CD14-positive monocyte (primary cell): ENCODE measurements around the gene C13orf46. TPM values are rescaled to one million over a fixed set of nuclear protein-coding genes. Genes with fewer than 3 reads are reported as not detected.

Source experiments
- DNase-seq, 3 donors: peaks; one replicate each; pipeline ENCODE4 v3.0.0-alpha.2; 2011 to 2022
- H2AFZ ChIP-seq: 2 replicates; pipeline ENCODE4 v1.6.0; 2012; ENCODE audit warnings: mild to moderate bottlenecking, low read depth, low read length, inconsistent platforms; ENCODE audit not compliant: insufficient read depth, poor library complexity, severe bottlenecking
- H3K27ac ChIP-seq, 2 donors: 1 replicate in 1 of 2; 2 replicates in 1 of 2; pipeline ENCODE4 v1.5.1; 2012 to 2013; ENCODE audit warnings: low read length in 2 of 2, control low read depth in 1 of 2, inconsistent platforms in 1 of 2, low read depth in 1 of 2, mild to moderate bottlenecking in 1 of 2
- H3K27me3 ChIP-seq, 2 donors: one replicate each; pipeline versions ENCODE4 v1.6.0 to v1.6.1; 2011 to 2013; ENCODE audit warnings: low read length in 2 of 2; ENCODE audit not compliant: control insufficient read depth in 2 of 2, insufficient read depth in 2 of 2
- H3K36me3 ChIP-seq, 2 donors: replicated peaks in 1 of 2; 1 replicate in 1 of 2; 2 replicates in 1 of 2; pipeline versions ENCODE4 v1.5.1 to v1.6.1; 2012 to 2013; ENCODE audit warnings: low read length in 2 of 2, control low read depth in 1 of 2, inconsistent platforms in 1 of 2, mild to moderate bottlenecking in 1 of 2; ENCODE audit not compliant: insufficient read depth in 2 of 2, control insufficient read depth in 1 of 2
- H3K4me1 ChIP-seq, 2 donors: 1 replicate in 1 of 2; 2 replicates in 1 of 2; pipeline versions ENCODE4 v1.5.1 to v1.6.1; 2012 to 2013; ENCODE audit warnings: low read length in 2 of 2, control low read depth in 1 of 2, inconsistent platforms in 1 of 2, mild to moderate bottlenecking in 1 of 2, moderate library complexity in 1 of 2; ENCODE audit not compliant: insufficient read depth in 2 of 2, control insufficient read depth in 1 of 2
- H3K4me2 ChIP-seq: replicated peaks from 2 replicates; pipeline ENCODE3; 2012; ENCODE audit warnings: low read length, moderate library complexity, mild to moderate bottlenecking; ENCODE audit not compliant: poor library complexity, severe bottlenecking; ENCODE audit errors: extremely low read depth
- H3K4me3 ChIP-seq, 3 experiments: fragments of 200-600 bp in 1 of 3; sonication (generic) in 1 of 3; replicated peaks in 1 of 3; 1 replicate in 2 of 3; 2 replicates in 1 of 3; pipeline ENCODE4 v1.5.1; 2011 to 2013; ENCODE audit warnings: low read length in 3 of 3, mild to moderate bottlenecking in 3 of 3, control low read depth in 2 of 3, low read depth in 2 of 3, inconsistent platforms in 1 of 3, moderate library complexity in 1 of 3
- H3K79me2 ChIP-seq: 2 replicates; pipeline ENCODE4 v1.6.0; 2012; ENCODE audit warnings: mild to moderate bottlenecking, control low read depth, inconsistent platforms, low read length, moderate library complexity; ENCODE audit not compliant: insufficient read depth
- H3K9ac ChIP-seq: 2 replicates; pipeline ENCODE4 v1.6.0; 2017; ENCODE audit warnings: low read length, mild to moderate bottlenecking; ENCODE audit not compliant: insufficient read depth, poor library complexity, severe bottlenecking
- H3K9me3 ChIP-seq, 2 donors: replicated peaks in 1 of 2; 1 replicate in 1 of 2; 2 replicates in 1 of 2; pipeline versions ENCODE4 v1.5.1 to v1.6.1; 2012 to 2013; ENCODE audit warnings: low read length in 2 of 2, control low read depth in 1 of 2; ENCODE audit not compliant: control insufficient read depth in 1 of 2, insufficient read depth in 1 of 2
- H4K20me1 ChIP-seq: 2 replicates; pipeline ENCODE4 v1.6.0; 2012; ENCODE audit warnings: mild to moderate bottlenecking, low read length, control low read depth, moderate library complexity; ENCODE audit not compliant: insufficient read depth
- H3K27ac Mint-ChIP-seq, 7 donors: one replicate each; pipeline ENCODE4 v1.8.0; 2020; ENCODE audit warnings: mild to moderate bottlenecking in 7 of 7, mixed read lengths in 7 of 7, moderate library complexity in 6 of 7, inconsistent platforms in 2 of 7
- H3K27me3 Mint-ChIP-seq, 3 donors: one replicate each; pipeline ENCODE4 v1.8.0; 2021 to 2022; ENCODE audit warnings: low read depth in 3 of 3, mild to moderate bottlenecking in 3 of 3, mixed read lengths in 3 of 3, moderate library complexity in 3 of 3, inconsistent platforms in 1 of 3
- H3K36me3 Mint-ChIP-seq, 2 donors: one replicate each; pipeline ENCODE4 v1.8.0; 2020; ENCODE audit warnings: mixed read lengths in 2 of 2, inconsistent platforms in 1 of 2, mild to moderate bottlenecking in 1 of 2
- H3K4me1 Mint-ChIP-seq: one replicate; pipeline ENCODE4 v1.8.0; 2020; ENCODE audit warnings: mild to moderate bottlenecking, mixed read lengths
- H3K4me3 Mint-ChIP-seq, 2 donors: one replicate each; pipeline ENCODE4 v1.8.0; 2020; ENCODE audit warnings: mild to moderate bottlenecking in 2 of 2, mixed read lengths in 2 of 2, moderate library complexity in 1 of 2
- H3K9me3 Mint-ChIP-seq, 7 donors: one replicate each; pipeline ENCODE4 v1.8.0; 2020 to 2022; ENCODE audit warnings: mixed read lengths in 7 of 7, mild to moderate bottlenecking in 6 of 7, moderate library complexity in 6 of 7, inconsistent platforms in 2 of 7
- WGBS: methylation state at CpG from one replicate; pipeline ENCODE4 v1.1.5; 2013; ENCODE audit warnings: missing lambda C conversion rate; ENCODE audit not compliant: insufficient coverage; 5-methylcytosine and 5-hydroxymethylcytosine counted together
- intact Hi-C, 2 donors: fragments of 100-400 bp; cut with micrococcal nuclease; formaldehyde crosslinking; loops; one replicate each; pipeline versions ENCODE4 v1.15.0 to v1.15.1; 2023
- polyA plus RNA-seq, 3 donors: library from polyadenylated mRNA; depleted of rRNA in 1 of 3; unstranded in 2 of 3; stranded (reverse) in 1 of 3; fragments of 300-500 nt in 2 of 3; fragments of >200 nt in 1 of 3; fragmentation: Illumina TruSeq in 2 of 3; gene quantifications; 1 replicate in 2 of 3; 2 replicates in 1 of 3; pipeline ENCODE4 v1.2.3, GENCODE V29; 2012 to 2021
- TF ChIP-seq, protein P1 (sequence below): fragments of 200-600 bp; IDR thresholded peaks from one replicate; pipeline ENCODE4 v1.8.0; 2022; ENCODE audit warnings: antibody characterized with exemption, mild to moderate bottlenecking

C13orf46 gene
- polyA plus RNA-seq, 3 donors: 0.05 to 0.35 TPM; not detected in 1

GRCh38 chr13:114012141-114012540, 38.3 kb upstream of the C13orf46 start:
- Mint-ChIP-seq H3K36me3 (peaks cover 20 to 33% of the 10 kb centered on the region in 2 donors), H3K27ac (no peak overlapping the region), H3K4me3 (no peak overlapping the region), H3K4me1 (no peaks in the 10 kb centered on the region), H3K27me3 (no peaks in the 10 kb centered on the region), H3K9me3 (peaks cover 0 to 5% (median 3%) of the 10 kb centered on the region in 7 donors)
- DNase-seq: no peak
- TF ChIP-seq, protein P1, sequence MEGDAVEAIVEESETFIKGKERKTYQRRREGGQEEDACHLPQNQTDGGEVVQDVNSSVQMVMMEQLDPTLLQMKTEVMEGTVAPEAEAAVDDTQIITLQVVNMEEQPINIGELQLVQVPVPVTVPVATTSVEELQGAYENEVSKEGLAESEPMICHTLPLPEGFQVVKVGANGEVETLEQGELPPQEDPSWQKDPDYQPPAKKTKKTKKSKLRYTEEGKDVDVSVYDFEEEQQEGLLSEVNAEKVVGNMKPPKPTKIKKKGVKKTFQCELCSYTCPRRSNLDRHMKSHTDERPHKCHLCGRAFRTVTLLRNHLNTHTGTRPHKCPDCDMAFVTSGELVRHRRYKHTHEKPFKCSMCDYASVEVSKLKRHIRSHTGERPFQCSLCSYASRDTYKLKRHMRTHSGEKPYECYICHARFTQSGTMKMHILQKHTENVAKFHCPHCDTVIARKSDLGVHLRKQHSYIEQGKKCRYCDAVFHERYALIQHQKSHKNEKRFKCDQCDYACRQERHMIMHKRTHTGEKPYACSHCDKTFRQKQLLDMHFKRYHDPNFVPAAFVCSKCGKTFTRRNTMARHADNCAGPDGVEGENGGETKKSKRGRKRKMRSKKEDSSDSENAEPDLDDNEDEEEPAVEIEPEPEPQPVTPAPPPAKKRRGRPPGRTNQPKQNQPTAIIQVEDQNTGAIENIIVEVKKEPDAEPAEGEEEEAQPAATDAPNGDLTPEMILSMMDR: no peak
- no peak overlapping the region for H3K27ac ChIP-seq
- peaks cover 75 to 88% of the 10 kb centered on the region in 2 donors for H3K36me3 ChIP-seq
- H3K4me1 ChIP-seq: no peaks in the 10 kb centered on the region
- no peak overlapping the region for H3K4me2 ChIP-seq
- H3K9ac ChIP-seq: no peak overlapping the region
- H3K9me3 ChIP-seq: no peaks in the 10 kb centered on the region
- H3K79me2 ChIP-seq: no peaks in the 10 kb centered on the region
- WGBS: 97% methylated on average over 15 of the region's 17 CpGs
- no peaks in the 10 kb centered on the region for H3K27me3 ChIP-seq
- H2AFZ ChIP-seq: no peak overlapping the region
- intact Hi-C loops: no loop called here
- no peak overlapping the region for H3K4me3 ChIP-seq
- H4K20me1 ChIP-seq: peaks cover 15% of the 10 kb centered on the region

DNA sequence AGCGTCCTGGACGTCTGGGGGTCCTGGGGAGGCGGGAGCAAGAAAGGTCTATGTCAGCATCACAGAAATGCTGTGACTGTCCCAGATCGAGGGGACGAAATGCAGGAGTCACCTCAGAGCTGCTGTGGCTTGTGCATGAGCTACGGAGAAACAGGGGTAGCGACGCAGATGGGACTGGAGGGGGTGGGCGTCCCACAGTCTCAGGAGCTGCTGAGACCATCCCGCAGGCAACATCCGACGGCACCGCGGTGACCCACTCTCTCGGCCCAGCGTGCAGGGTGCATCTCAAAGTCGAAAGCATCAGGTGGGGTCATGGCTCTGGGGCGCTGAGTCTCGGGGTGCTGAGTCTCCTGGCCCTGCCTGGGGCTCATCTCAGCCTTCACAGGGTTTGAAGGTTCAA, 37.4 kb upstream of the C13orf46 start:
- WGBS: 98% methylated on average over 18 of the region's 19 CpGs
- Histone ChIP-seq H3K4me2 (no peak overlapping the region), H2AFZ (no peak overlapping the region), H3K79me2 (no peaks in the 10 kb centered on the region), H3K9ac (no peak overlapping the region), H3K4me3 (no peak overlapping the region), H3K9me3 (no peaks in the 10 kb centered on the region), H4K20me1 (peaks cover 12% of the 10 kb centered on the region), H3K27ac (no peak overlapping the region), H3K27me3 (no peaks in the 10 kb centered on the region), H3K36me3 (peaks cover 66 to 79% of the 10 kb centered on the region in 2 donors), H3K4me1 (no peaks in the 10 kb centered on the region)
- Mint-ChIP-seq H3K27ac (peak overlapping the region in 5 of 7 donors; percentile 1 to 69 (median 30)), H3K36me3 (peaks cover 20 to 24% of the 10 kb centered on the region in 2 donors), H3K27me3 (no peaks in the 10 kb centered on the region), H3K4me3 (no peak overlapping the region), H3K9me3 (peaks cover 0 to 5% (median 3%) of the 10 kb centered on the region in 7 donors), H3K4me1 (no peaks in the 10 kb centered on the region)
- intact Hi-C loops: no loop called here
- TF ChIP-seq, protein P1: no peak
- no peak for DNase-seq
